GM18873 (cell line): ENCODE results near the gene HOXD11.

Experiments
- ATAC-seq: cut with Tn5 transposase; IDR thresholded peaks from one replicate; pipeline ENCODE4 v1.9.1; 2021; ENCODE audit warnings: mild to moderate bottlenecking, moderate library complexity, moderate number of reproducible peaks; ENCODE audit not compliant: unreplicated experiment, low FRiP score

HOXD11 gene

DNA sequence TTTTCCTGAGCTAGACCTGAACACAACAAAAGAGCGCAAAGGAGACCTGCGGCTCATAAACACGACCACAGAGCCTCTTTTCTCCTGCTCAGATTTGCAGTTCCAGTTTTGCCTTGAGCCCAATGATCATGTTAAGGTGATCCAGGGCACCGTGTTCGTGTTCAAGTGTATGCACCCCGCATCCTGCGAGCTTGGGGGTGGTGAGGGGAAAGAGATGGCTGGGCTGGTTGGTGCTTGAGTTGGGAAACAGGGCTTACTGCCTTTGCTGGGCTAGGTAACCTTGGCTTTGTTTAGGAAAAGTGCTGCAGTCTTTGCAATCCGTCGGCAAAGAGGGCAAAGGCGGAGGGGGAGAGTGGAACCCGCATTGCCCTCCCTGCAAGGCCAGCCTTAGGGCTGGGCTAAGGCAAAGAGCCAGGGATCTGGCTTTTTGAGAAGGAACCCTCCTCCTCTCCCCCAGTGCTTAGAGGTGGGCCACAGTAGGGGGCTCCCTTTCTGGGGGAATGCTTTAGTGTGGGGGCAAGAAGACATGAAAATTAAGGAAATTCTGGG lies 10.8 kb downstream of the HOXD11 start:
- no peak for ATAC-seq

DNA sequence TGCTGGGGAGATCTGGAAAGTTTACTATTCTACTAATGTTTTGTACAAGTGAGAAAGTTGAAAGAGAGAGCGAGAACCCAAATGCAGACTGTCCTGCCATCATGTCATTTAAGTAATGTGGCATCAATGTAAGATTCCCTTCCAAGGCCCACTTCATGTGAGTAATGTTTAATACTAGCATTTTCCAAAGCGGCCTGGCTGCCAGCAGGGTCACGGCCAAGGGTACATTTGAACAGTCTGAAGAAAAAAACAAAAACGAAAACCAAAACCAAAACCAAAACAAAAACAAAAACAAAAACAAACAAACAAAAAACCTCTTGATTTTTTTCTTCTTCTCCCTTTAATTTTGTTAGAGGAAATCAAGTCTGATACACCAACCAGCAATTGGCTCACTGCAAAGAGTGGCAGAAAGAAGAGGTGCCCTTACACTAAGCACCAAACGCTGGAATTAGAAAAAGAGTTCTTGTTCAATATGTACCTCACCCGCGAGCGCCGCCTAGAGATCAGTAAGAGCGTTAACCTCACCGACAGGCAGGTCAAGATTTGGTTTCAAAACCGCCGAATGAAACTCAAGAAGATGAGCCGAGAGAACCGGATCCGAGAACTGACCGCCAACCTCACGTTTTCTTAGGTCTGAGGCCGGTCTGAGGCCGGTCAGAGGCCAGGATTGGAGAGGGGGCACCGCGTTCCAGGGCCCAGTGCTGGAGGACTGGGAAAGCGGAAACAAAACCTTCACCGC lies 11.7 kb downstream of the HOXD11 start:
- ATAC-seq: no peak

GRCh38 chr2:176120364-176121189 lies 13.5 kb downstream of the HOXD11 start:
- no peak for ATAC-seq

DNA sequence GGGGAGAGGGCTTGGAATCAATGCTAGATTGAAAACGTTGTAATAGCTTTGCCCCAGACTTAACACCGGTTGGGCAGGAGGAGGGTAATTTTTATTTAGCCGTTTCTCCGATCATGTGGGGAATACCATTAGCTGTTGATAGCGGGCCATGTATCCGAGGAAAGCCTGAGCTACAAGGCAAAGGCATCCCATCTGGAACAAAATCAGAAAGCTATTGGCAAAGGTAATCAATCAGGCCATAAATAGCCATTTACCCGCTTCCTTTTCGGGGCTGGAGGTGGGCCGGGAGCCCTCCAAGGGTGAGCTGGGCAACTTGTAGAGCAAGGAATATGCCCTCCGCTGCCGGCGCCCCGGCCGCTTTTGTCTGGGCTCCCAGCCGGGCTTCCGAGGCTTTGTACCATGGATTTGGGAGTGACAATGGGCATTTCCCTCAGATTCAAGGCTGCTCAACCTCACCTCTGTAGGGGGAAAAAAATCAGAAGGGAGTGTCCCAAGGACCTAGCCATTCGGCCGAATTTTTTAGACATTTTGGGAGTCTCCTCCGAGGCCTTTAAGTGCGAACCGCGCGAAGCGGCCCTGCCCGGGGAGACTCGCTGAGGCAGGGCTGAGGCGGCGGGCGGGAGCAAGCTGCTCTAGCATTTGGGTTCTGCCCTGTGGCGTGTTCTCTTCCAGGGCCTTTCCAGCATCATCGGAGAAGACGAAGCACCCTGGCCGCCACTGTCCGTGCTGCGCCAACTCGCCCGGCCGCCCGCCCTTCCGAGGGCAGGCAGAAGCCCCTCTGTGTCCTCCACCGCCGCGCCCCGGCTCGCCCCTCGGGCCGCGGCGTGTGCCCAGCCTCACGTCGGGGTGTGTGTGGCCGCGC lies 14.3 kb downstream of the HOXD11 start:
- ATAC-seq: no peak

DNA sequence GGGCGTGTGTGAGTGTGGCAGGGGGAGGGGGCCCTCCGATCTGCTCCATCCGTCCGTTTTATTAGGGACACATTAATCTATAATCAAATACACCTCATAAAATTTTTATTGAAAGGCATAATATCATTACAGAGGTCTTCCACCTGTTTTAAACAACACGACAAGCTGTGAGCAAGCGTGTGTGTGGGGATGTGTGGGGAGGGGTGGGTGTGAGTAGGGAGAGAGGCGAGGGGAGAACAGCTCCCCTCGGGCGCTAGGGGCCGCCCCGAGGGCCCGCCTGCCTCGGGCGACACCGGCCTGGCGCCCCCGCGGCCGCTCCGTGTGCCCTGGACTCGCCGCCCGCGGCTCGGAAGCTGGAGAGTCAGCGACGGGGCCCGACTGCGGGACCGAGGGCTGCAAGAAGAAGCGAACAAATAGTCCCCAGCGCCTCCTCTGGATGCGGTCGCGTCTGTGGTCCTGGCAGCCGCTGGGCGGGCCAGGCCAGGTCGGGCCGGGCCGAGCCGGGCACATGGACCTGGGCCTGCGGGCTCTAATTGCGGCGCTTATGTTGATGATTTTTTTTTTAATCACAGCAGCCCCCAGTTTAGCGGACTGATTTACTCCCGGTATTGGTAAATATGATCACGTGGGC lies 15.1 kb downstream of the HOXD11 start:
- no peak for ATAC-seq

GRCh38 chr2:176122683-176123410 lies 15.8 kb downstream of the HOXD11 start, which contains the start of gene HOXD9:
Gene HOXD9 (plus strand): TSS chr2:176122719. CDS start chr2:176122769, 50 bp downstream.
- ATAC-seq: no peak

- ATAC-seq: no peak
Observed at GRCh38 chr2:176123411-176124109, 16.5 kb downstream of the HOXD11 start.

DNA sequence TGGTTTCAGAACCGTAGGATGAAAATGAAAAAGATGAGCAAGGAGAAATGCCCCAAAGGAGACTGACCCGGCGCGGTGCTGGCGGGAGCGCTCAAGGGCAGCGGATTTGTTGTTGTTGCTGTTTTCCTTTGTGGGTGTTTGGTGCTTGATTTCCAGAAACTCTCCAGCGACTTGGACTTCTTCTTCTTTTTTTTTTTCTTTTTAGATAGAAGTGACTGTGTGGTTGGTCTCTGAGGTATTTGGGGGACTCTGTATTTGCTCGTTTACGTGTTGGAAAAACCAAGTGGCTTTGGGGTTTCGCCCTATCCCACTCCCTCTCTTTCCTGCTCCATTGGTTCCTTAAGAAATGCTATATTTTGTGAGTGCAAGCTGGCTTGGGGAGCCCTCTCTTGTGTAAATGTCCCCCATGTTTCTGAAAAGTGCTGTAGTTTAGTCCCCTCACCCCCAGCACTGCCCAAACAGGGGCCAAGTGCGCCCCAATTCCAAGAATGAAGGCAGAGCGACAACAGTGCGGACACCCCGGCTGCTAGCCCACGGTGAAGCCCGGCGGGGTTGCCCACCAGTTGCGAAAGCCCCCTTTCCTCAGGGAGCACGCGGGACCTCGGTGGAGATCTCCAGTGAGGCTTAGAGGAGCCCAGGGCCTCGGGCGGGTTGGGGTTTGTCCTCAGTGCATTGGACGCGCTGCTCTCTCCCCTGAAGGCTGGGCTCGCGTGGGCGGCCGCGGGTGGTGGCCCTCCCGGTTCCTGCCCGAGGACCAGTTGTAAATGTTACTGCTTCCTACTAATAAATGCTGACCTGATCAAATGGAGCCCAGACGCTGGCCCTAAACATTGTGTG lies 17.2 kb downstream of the HOXD11 start:
- no peak for ATAC-seq

- ATAC-seq: no peak
Observed at GRCh38 chr2:176124947-176125771, 18.1 kb downstream of the HOXD11 start.

GRCh38 chr2:176125772-176126054 lies 18.6 kb downstream of the HOXD11 start:
- ATAC-seq: no peak

DNA sequence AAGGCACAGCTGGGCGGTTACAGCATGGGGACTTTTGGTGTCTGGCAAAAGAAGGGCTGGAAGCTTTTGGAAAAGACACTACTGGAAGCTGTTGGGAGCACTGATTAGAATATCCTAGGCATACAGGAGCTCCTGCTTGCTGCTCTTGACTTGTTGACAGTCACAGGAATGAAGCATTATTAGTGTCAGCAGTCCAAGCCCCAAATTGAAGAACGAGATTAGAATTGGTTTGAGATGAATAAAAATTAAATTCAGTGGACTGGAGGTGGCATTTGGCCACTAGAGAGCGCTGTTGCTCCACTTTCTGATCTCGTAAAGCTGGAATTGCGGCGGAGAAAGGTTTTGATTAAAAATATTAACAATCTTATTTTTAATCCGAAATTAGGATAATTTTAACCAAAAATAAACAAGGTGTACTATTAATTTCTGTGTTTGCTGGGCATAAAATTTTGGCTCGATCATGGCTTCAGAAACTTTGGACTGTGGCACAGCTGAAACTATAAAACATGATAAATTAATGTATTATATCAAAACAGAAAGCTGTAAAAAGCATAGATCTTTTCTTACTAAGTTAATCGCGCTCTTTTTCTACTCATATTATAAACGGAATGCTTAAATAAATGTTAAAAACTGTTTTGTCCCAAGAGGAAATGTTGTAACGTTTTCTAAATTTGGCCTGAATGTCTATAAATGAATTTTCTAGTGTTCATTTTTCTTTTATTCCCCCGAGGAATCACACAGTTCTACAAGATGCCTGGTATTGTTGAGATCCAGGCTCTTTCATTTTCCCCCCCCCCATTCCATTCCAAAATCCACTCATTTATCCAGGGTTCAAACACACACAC lies 20.1 kb downstream of the HOXD11 start:
- ATAC-seq: no peak

GRCh38 chr2:176127774-176128072 lies 20.6 kb downstream of the HOXD11 start:
- no peak for ATAC-seq

GRCh38 chr2:176128172-176128981 lies 21.3 kb downstream of the HOXD11 start:
- ATAC-seq: no peak

GRCh38 chr2:176128982-176129796 lies 22.1 kb downstream of the HOXD11 start, which contains the start of gene HOXD8:
Gene HOXD8 (plus strand): TSS chr2:176129705. CDS start chr2:176130367, 662 bp downstream.
- no peak for ATAC-seq

DNA sequence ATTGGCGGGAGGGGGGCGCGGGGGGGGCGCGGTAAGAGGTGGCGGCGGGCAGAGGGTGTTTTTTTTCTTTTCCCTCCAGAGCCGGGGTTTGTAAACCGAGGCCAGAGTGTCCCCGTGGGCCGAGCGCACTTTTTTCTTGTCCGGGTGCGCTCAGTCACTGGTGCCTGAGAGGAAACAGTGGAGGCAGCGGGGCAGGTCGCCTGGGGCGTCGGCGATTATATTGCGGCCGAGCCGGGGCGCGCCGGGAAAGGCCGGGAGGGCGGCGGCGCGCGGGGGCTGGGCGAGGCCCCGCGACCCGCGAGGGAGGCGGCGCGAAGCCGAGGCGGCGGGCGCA lies 22.7 kb downstream of the HOXD11 start:
- ATAC-seq: no peak
